Fibroblast of lung (primary cell): Measurements from ENCODE around the gene STX1B.

Source experiments
- EZH2 ChIP-seq: IDR thresholded peaks from 2 replicates; pipeline ENCODE4 v1.5.1; 2012; ENCODE audit warnings: low read length, control low read depth, mild to moderate bottlenecking; ENCODE audit errors: missing control alignments
- TF ChIP-seq, protein P1 (sequence below), 2 donors: IDR thresholded peaks in 1 of 2; conservative IDR thresholded peaks in 1 of 2; 1 replicate in 1 of 2; 2 replicates in 1 of 2; pipeline ENCODE4 v1.5.1; 2011 to 2012; ENCODE audit warnings: low read length in 2 of 2, control low read depth in 1 of 2, inconsistent platforms in 1 of 2, low read depth in 1 of 2, mild to moderate bottlenecking in 1 of 2

DNA sequence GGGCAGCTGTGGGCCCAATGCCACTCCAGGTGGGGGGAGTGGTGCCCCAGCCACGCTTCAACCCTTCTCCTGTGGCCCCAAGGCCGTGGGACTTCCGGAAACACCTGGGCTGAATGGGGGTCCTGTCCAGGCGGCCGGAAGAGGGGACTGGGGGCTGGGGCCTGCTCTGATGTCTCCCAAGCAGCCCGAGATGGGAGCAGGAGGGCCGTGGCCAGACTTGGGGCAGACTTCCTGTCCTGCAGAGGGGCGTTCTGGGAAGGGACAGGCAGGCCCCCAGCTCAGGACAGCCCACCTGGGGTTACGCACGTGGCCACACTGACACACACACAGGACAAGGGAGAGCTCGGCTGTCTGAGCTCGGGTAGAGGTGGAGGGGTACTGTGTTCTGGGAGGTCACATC is 20.3 kb downstream of the STX1B start:
- TF ChIP-seq, protein P1, sequence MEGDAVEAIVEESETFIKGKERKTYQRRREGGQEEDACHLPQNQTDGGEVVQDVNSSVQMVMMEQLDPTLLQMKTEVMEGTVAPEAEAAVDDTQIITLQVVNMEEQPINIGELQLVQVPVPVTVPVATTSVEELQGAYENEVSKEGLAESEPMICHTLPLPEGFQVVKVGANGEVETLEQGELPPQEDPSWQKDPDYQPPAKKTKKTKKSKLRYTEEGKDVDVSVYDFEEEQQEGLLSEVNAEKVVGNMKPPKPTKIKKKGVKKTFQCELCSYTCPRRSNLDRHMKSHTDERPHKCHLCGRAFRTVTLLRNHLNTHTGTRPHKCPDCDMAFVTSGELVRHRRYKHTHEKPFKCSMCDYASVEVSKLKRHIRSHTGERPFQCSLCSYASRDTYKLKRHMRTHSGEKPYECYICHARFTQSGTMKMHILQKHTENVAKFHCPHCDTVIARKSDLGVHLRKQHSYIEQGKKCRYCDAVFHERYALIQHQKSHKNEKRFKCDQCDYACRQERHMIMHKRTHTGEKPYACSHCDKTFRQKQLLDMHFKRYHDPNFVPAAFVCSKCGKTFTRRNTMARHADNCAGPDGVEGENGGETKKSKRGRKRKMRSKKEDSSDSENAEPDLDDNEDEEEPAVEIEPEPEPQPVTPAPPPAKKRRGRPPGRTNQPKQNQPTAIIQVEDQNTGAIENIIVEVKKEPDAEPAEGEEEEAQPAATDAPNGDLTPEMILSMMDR (conservative IDR thresholded peaks at IDR 0.05 in 1 of 2, IDR thresholded peaks at IDR 0.05 in 1 of 2; ENCODE audit: low read depth in 1 of 2, low read length in 2 of 2), result no peak
- no peak for TF ChIP-seq EZH2
